ENCODE measurements around the gene GAS7.

The GAS7 gene
- total RNA-seq: 0.33 to 32.1 (median 12.8) reads per million in 9 experiments

- peak within 1 kb of the TSS; percentile 51 to 67 for H3K4me3 Mint-ChIP-seq
- peaks cover 19 to 30% of the 10 kb centered on the region in 2 donors for H3K27me3 Mint-ChIP-seq
- peak within 1 kb of the TSS in 1 of 2 donors; percentile 42 for H3K27ac Mint-ChIP-seq
- peaks cover 8 to 11% of the 10 kb centered on the region in 2 donors for H3K9me3 Mint-ChIP-seq
- peaks cover 4% of the 10 kb centered on the region for H3K36me3 Mint-ChIP-seq (ENCODE audit: insufficient read depth)
- peak; percentile 59 to 71 (median 69) for DNase-seq
- peak; percentile 90 for ATAC-seq (replicated peaks)
- peaks cover 5 to 7% of the 10 kb centered on the region in 2 donors for H3K4me1 Mint-ChIP-seq (ENCODE audit: low read depth in 2 of 2)
Observed at GRCh38 chr17:10198509-10199249, at the start of gene GAS7. Gene GAS7, minus strand, starts transcription at chr17:10198606.

- no peak overlapping the region for H3K4me3 Mint-ChIP-seq
- DNase-seq (no peak), ATAC-seq (replicated peaks) (no peak)
- peaks cover 8 to 10% of the 10 kb centered on the region in 2 donors for H3K27me3 Mint-ChIP-seq
- no peak overlapping the region for H3K27ac Mint-ChIP-seq
- no peaks in the 10 kb centered on the region for H3K36me3 Mint-ChIP-seq (ENCODE audit: insufficient read depth)
- no peaks in the 10 kb centered on the region for H3K9me3 Mint-ChIP-seq
- peaks cover 7 to 8% of the 10 kb centered on the region in 2 donors for H3K4me1 Mint-ChIP-seq (ENCODE audit: low read depth in 2 of 2)
Observed at GRCh38 chr17:10247810-10248209, 49.4 kb upstream of the GAS7 start.

- ATAC-seq (replicated peaks): no peak
- Mint-ChIP-seq H3K27ac (no peak overlapping the region), H3K4me3 (no peak overlapping the region), H3K9me3 (no peaks in the 10 kb centered on the region), H3K36me3 (ENCODE audit: insufficient read depth) (peaks cover 5% of the 10 kb centered on the region), H3K4me1 (ENCODE audit: low read depth in 2 of 2) (no peaks in the 10 kb centered on the region), H3K27me3 (peaks cover 0 to 10% of the 10 kb centered on the region in 2 donors)
- no peak for DNase-seq
Observed at GRCh38 chr17:10243883-10244844, 45.8 kb upstream of the GAS7 start.

- no peak for ATAC-seq (replicated peaks)
- no peak for DNase-seq
- Mint-ChIP-seq H3K9me3 (no peaks in the 10 kb centered on the region), H3K4me1 (ENCODE audit: low read depth in 2 of 2) (no peaks in the 10 kb centered on the region), H3K4me3 (no peak overlapping the region), H3K36me3 (ENCODE audit: insufficient read depth) (peaks cover 5% of the 10 kb centered on the region), H3K27ac (no peak overlapping the region), H3K27me3 (peaks cover 0 to 5% of the 10 kb centered on the region in 2 donors)
Observed at GRCh38 chr17:10241781-10242180, 43.4 kb upstream of the GAS7 start.

- peaks cover 5% of the 10 kb centered on the region for H3K36me3 Mint-ChIP-seq (ENCODE audit: insufficient read depth)
- peaks cover 0 to 6% of the 10 kb centered on the region in 2 donors for H3K27me3 Mint-ChIP-seq
- H3K9me3 Mint-ChIP-seq: no peaks in the 10 kb centered on the region
- H3K4me3 Mint-ChIP-seq: no peak overlapping the region
- H3K4me1 Mint-ChIP-seq (ENCODE audit: low read depth in 2 of 2): no peaks in the 10 kb centered on the region
- DNase-seq (no peak), ATAC-seq (replicated peaks) (no peak)
- H3K27ac Mint-ChIP-seq: no peak overlapping the region
Observed at GRCh38 chr17:10238661-10239060, 40.3 kb upstream of the GAS7 start.

- H3K27ac Mint-ChIP-seq: no peak overlapping the region
- no peak for DNase-seq
- ATAC-seq (replicated peaks): no peak
- no peak overlapping the region for H3K4me3 Mint-ChIP-seq
- H3K27me3 Mint-ChIP-seq: peaks cover 0 to 6% of the 10 kb centered on the region in 2 donors
- H3K4me1 Mint-ChIP-seq (ENCODE audit: low read depth in 2 of 2): no peaks in the 10 kb centered on the region
- no peaks in the 10 kb centered on the region for H3K9me3 Mint-ChIP-seq
- H3K36me3 Mint-ChIP-seq (ENCODE audit: insufficient read depth): peaks cover 3% of the 10 kb centered on the region
Observed at GRCh38 chr17:10234033-10234432, 35.6 kb upstream of the GAS7 start.

GRCh38 chr17:10233161-10233560 lies 34.8 kb upstream of the GAS7 start:
- peaks cover 3% of the 10 kb centered on the region for H3K36me3 Mint-ChIP-seq (ENCODE audit: insufficient read depth)
- no peak overlapping the region for H3K4me3 Mint-ChIP-seq
- H3K27me3 Mint-ChIP-seq: peaks cover 0 to 6% of the 10 kb centered on the region in 2 donors
- ATAC-seq (replicated peaks) (no peak), DNase-seq (no peak)
- no peaks in the 10 kb centered on the region for H3K9me3 Mint-ChIP-seq
- H3K27ac Mint-ChIP-seq: no peak overlapping the region
- no peaks in the 10 kb centered on the region for H3K4me1 Mint-ChIP-seq (ENCODE audit: low read depth in 2 of 2)

- Mint-ChIP-seq H3K27ac (no peak overlapping the region), H3K27me3 (no peaks in the 10 kb centered on the region), H3K4me1 (ENCODE audit: low read depth in 2 of 2) (peaks cover 5% of the 10 kb centered on the region in 2 donors), H3K9me3 (no peaks in the 10 kb centered on the region), H3K4me3 (no peak overlapping the region), H3K36me3 (ENCODE audit: insufficient read depth) (peaks cover 3% of the 10 kb centered on the region)
- DNase-seq (no peak), ATAC-seq (replicated peaks) (no peak)
Observed at GRCh38 chr17:10229181-10229580, 30.8 kb upstream of the GAS7 start.

- Mint-ChIP-seq H3K27me3 (no peaks in the 10 kb centered on the region), H3K4me1 (ENCODE audit: low read depth in 2 of 2) (peaks cover 5% of the 10 kb centered on the region in 2 donors), H3K4me3 (no peak overlapping the region), H3K27ac (peak overlapping the region in 1 of 2 donors; percentile 23), H3K36me3 (ENCODE audit: insufficient read depth) (peaks cover 3% of the 10 kb centered on the region), H3K9me3 (no peaks in the 10 kb centered on the region)
- DNase-seq (peak; percentile 51 to 59 (median 54)), ATAC-seq (replicated peaks) (peak; percentile 67)
Observed at GRCh38 chr17:10226930-10227695, 28.7 kb upstream of the GAS7 start.

GRCh38 chr17:10224582-10225195 lies 26.3 kb upstream of the GAS7 start:
- no peaks in the 10 kb centered on the region for H3K36me3 Mint-ChIP-seq (ENCODE audit: insufficient read depth)
- no peak for DNase-seq

GRCh38 chr17:10219193-10219592 lies 20.8 kb upstream of the GAS7 start:
- no peak for DNase-seq
- Mint-ChIP-seq H3K4me3 (no peak overlapping the region), H3K27me3 (peaks cover 0 to 11% of the 10 kb centered on the region in 2 donors), H3K27ac (no peak overlapping the region), H3K4me1 (ENCODE audit: low read depth in 2 of 2) (no peaks in the 10 kb centered on the region), H3K36me3 (ENCODE audit: insufficient read depth) (no peaks in the 10 kb centered on the region), H3K9me3 (peaks cover 0 to 2% of the 10 kb centered on the region in 2 donors)
- ATAC-seq (replicated peaks): no peak

More at GRCh38 chr17:10224582-10225195, 26.3 kb upstream of the GAS7 start:
- H3K4me3 Mint-ChIP-seq: no peak overlapping the region
- ATAC-seq (replicated peaks): no peak
- peaks cover 5% of the 10 kb centered on the region in 2 donors for H3K4me1 Mint-ChIP-seq (ENCODE audit: low read depth in 2 of 2)
- no peaks in the 10 kb centered on the region for H3K9me3 Mint-ChIP-seq
- H3K27ac Mint-ChIP-seq: no peak overlapping the region
- H3K27me3 Mint-ChIP-seq: peaks cover 0 to 4% of the 10 kb centered on the region in 2 donors

GRCh38 chr17:10217916-10218315 lies 19.5 kb upstream of the GAS7 start:
- Mint-ChIP-seq H3K36me3 (ENCODE audit: insufficient read depth) (no peaks in the 10 kb centered on the region), H3K4me3 (no peak overlapping the region)

More at GRCh38 chr17:10217916-10218315, 19.5 kb upstream of the GAS7 start:
- Mint-ChIP-seq H3K9me3 (peaks cover 0 to 2% of the 10 kb centered on the region in 2 donors), H3K27ac (no peak overlapping the region), H3K27me3 (peaks cover 0 to 11% of the 10 kb centered on the region in 2 donors), H3K4me1 (ENCODE audit: low read depth in 2 of 2) (no peaks in the 10 kb centered on the region)
- DNase-seq (no peak), ATAC-seq (replicated peaks) (no peak)
